Upper lobe of right lung (tissue), 1 donor: ENCODE results near the gene ADAMTSL1. TPM values are rescaled to one million over a fixed set of nuclear protein-coding genes. Genes with fewer than 3 reads are reported as not detected.

ENCODE experiments used
- ATAC-seq: fragments of 200-7000 bp; cut with Tn5 transposase; one replicate; pipeline ENCODE4 v1.9.1; 2020; ENCODE audit warnings: mild to moderate bottlenecking, moderate library complexity
- DNase-seq: peaks from one replicate; pipeline ENCODE4 v3.0.0-alpha.2; 2020
- H3K27ac ChIP-seq: fragments of 200-600 bp; one replicate; pipeline ENCODE4 v1.8.0; 2022
- H3K27me3 ChIP-seq: fragments of 200-600 bp; one replicate; pipeline ENCODE4 v1.8.0; 2022; ENCODE audit warnings: mild to moderate bottlenecking
- H3K36me3 ChIP-seq: fragments of 200-600 bp; one replicate; pipeline ENCODE4 v1.8.0; 2022
- H3K4me1 ChIP-seq: fragments of 200-600 bp; one replicate; pipeline ENCODE4 v1.8.0; 2022
- H3K4me3 ChIP-seq: fragments of 200-600 bp; one replicate; pipeline ENCODE4 v1.8.0; 2022; ENCODE audit warnings: mild to moderate bottlenecking
- H3K9me3 ChIP-seq: fragments of 200-600 bp; one replicate; pipeline ENCODE4 v1.8.0; 2022
- intact Hi-C: fragments of 100-400 bp; cut with DNase I; formaldehyde crosslinking; loops from one replicate; pipeline ENCODE4 v1.11.0; 2022
- total RNA-seq: library from RNA; stranded (reverse); fragmentation: NEBNext Ultra II Directional; extraction: Animal tissue kit (Norgen Biotek cat#: 25700); gene quantifications from one replicate; pipeline ENCODE4 v1.2.1, GENCODE V29; 2021
- TF ChIP-seq, protein P1 (sequence below): fragments of 200-600 bp; IDR thresholded peaks from one replicate; pipeline ENCODE4 v1.8.0; 2022; ENCODE audit warnings: antibody characterized with exemption
- donor health status: DM: no; HTN: yes; CAD: no; lungs with severe emphysema.

ADAMTSL1 gene
- total RNA-seq, 1 donor from 2014 or later, result 7.3 TPM

DNA sequence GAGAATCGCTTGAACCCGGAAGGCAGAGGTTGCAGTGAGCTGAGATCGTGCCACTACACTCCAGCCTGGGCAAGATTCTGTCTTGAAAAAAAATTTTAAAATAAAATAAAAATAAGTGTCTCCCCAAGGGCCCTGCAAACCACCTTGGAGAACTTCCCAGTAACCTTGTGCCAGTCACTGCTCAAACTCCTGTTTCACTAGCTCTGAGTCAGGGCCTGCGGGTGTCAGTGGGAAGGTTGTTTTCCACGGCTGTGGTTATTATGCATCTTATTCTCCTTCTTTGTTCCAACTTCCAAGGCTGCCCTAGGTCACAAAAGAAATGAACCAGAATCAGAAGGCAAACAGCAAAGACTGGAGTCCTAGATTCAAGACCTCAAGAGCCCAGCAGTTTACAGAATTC, 246.7 kb downstream of the ADAMTSL1 start:
- TF ChIP-seq, protein P1, sequence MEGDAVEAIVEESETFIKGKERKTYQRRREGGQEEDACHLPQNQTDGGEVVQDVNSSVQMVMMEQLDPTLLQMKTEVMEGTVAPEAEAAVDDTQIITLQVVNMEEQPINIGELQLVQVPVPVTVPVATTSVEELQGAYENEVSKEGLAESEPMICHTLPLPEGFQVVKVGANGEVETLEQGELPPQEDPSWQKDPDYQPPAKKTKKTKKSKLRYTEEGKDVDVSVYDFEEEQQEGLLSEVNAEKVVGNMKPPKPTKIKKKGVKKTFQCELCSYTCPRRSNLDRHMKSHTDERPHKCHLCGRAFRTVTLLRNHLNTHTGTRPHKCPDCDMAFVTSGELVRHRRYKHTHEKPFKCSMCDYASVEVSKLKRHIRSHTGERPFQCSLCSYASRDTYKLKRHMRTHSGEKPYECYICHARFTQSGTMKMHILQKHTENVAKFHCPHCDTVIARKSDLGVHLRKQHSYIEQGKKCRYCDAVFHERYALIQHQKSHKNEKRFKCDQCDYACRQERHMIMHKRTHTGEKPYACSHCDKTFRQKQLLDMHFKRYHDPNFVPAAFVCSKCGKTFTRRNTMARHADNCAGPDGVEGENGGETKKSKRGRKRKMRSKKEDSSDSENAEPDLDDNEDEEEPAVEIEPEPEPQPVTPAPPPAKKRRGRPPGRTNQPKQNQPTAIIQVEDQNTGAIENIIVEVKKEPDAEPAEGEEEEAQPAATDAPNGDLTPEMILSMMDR, result no peak
- intact Hi-C loops, result no loop called here
- DNase-seq (no peak), ATAC-seq (no peak)
- Histone ChIP-seq H3K27me3 (no peaks in the 10 kb centered on the region), H3K4me1 (no peaks in the 10 kb centered on the region), H3K27ac (no peak overlapping the region), H3K36me3 (no peaks in the 10 kb centered on the region), H3K4me3 (no peak overlapping the region), H3K9me3 (no peaks in the 10 kb centered on the region)

GRCh38 chr9:18721267-18721994, 247.5 kb downstream of the ADAMTSL1 start:
- peak; percentile 60 for DNase-seq
- H3K4me3 ChIP-seq, result no peak overlapping the region
- no peaks in the 10 kb centered on the region for H3K36me3 ChIP-seq
- H3K4me1 ChIP-seq, result no peaks in the 10 kb centered on the region
- TF ChIP-seq, protein P1, result no peak
- no peak overlapping the region for H3K27ac ChIP-seq
- ATAC-seq, result peak; percentile 92
- no peaks in the 10 kb centered on the region for H3K27me3 ChIP-seq
- intact Hi-C loops, result no loop called here
- no peaks in the 10 kb centered on the region for H3K9me3 ChIP-seq

GRCh38 chr9:18721995-18722310, 248.0 kb downstream of the ADAMTSL1 start:
- Histone ChIP-seq H3K9me3 (no peaks in the 10 kb centered on the region), H3K27me3 (no peaks in the 10 kb centered on the region), H3K4me1 (no peaks in the 10 kb centered on the region), H3K4me3 (no peak overlapping the region), H3K36me3 (no peaks in the 10 kb centered on the region), H3K27ac (no peak overlapping the region)
- TF ChIP-seq, protein P1, result no peak
- DNase-seq (no peak), ATAC-seq (no peak)
- intact Hi-C loops, result no loop called here

DNA sequence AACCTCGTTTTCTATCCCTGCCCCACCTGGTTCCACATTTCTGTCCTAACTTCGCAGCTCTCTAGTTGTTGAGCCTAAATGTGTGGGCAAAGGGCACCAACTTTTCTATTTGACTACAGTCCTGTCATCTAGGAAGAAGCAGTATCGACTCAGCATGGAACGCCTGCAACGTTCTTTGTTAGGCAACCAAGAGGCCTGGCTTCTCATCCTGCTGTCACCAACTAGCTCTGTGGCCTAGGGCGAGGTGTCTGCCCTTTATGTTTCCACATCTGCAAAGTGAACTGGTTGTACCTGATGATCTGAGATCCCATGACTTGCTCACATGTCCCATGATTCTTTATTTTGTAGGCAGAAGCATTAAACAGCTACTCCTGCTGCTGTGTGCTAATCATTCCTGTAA, 248.9 kb downstream of the ADAMTSL1 start:
- no peaks in the 10 kb centered on the region for H3K9me3 ChIP-seq
- intact Hi-C loops, result no loop called here
- H3K4me1 ChIP-seq, result no peaks in the 10 kb centered on the region
- no peaks in the 10 kb centered on the region for H3K27me3 ChIP-seq
- H3K4me3 ChIP-seq, result no peak overlapping the region
- TF ChIP-seq, protein P1, result no peak
- H3K27ac ChIP-seq, result no peak overlapping the region
- DNase-seq (no peak), ATAC-seq (no peak)
- no peaks in the 10 kb centered on the region for H3K36me3 ChIP-seq

- Histone ChIP-seq H3K27ac (no peak overlapping the region), H3K4me1 (no peaks in the 10 kb centered on the region), H3K27me3 (no peaks in the 10 kb centered on the region), H3K9me3 (no peaks in the 10 kb centered on the region), H3K4me3 (no peak overlapping the region), H3K36me3 (no peaks in the 10 kb centered on the region)
- no peak for ATAC-seq
- TF ChIP-seq, protein P1, result no peak
- intact Hi-C loops, result no loop called here
- no peak for DNase-seq
These were observed 249.4 kb downstream of the ADAMTSL1 start for GRCh38 chr9:18723366-18723765.

DNA sequence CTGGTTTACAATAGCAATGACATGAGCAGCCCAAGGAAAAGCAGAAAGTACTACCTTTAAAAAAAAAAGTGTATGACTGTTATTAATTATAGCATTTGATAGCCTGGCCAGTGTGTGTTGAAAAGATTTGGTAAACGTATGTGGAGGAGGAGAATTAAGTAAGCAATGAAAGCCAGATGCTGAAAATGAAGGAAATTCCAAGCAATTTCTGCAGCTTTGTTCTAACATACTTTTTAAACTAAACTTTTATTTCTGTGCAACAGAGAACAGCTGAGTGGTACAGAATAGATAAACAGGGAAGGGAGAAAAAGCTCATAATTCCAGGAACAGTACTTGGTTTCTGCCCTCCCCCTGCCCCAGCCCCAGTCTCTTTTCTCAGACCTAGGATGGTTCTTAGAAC, 252.6 kb downstream of the ADAMTSL1 start:
- H3K27me3 ChIP-seq, result no peaks in the 10 kb centered on the region
- TF ChIP-seq, protein P1, result no peak
- H3K27ac ChIP-seq, result no peak overlapping the region
- no peak overlapping the region for H3K4me3 ChIP-seq
- no peaks in the 10 kb centered on the region for H3K36me3 ChIP-seq
- H3K9me3 ChIP-seq, result no peaks in the 10 kb centered on the region
- no peaks in the 10 kb centered on the region for H3K4me1 ChIP-seq
- ATAC-seq (no peak), DNase-seq (no peak)
- intact Hi-C loops, result no loop called here
